ENCODE measurements around the gene ZNF740.

Gene ZNF740

GRCh38 chr12:53191885-53192530 lies 11.5 kb downstream of the ZNF740 start:
- TF ChIP-seq ZFX (IDR thresholded peaks at IDR 0.05) (no peak), CTCF (conservative IDR thresholded peaks at IDR 0.05) (no peak)
- H3K27ac ChIP-seq, result no peak overlapping the region

DNA sequence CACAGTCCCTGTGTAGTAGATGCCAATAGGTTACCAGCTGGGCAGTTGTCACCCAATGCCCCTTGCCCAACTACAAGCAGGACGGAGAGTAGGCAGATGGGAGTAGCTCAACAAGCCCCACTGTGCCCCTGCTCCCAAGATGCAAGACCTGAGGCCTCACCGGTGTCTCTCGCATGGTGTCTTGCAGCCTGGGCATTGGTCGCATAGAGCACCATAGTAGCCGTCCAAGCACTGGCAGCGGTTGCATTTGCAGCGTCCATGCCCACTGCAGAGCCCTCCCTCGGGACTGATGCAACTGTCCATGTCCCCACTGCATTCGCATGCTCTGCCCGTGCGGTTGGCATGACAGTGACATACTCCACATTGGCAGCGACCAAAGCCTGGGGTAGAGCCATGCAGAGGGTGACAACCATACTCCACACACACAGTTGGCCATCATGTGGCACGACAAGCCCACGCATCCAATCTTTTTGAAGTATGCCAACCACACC lies 12.1 kb downstream of the ZNF740 start:
- H3K27ac ChIP-seq, result no peak overlapping the region
- TF ChIP-seq ZFX (IDR thresholded peaks at IDR 0.05), result no peak
- no peak for TF ChIP-seq CTCF (conservative IDR thresholded peaks at IDR 0.05)

GRCh38 chr12:53193040-53193439 lies 12.5 kb downstream of the ZNF740 start:
- peak overlapping the region; percentile 30; the same call in 1 of the 2 replicates for H3K27ac ChIP-seq
- no peak for TF ChIP-seq CTCF (conservative IDR thresholded peaks at IDR 0.05)
- TF ChIP-seq ZFX (IDR thresholded peaks at IDR 0.05), result no peak

DNA sequence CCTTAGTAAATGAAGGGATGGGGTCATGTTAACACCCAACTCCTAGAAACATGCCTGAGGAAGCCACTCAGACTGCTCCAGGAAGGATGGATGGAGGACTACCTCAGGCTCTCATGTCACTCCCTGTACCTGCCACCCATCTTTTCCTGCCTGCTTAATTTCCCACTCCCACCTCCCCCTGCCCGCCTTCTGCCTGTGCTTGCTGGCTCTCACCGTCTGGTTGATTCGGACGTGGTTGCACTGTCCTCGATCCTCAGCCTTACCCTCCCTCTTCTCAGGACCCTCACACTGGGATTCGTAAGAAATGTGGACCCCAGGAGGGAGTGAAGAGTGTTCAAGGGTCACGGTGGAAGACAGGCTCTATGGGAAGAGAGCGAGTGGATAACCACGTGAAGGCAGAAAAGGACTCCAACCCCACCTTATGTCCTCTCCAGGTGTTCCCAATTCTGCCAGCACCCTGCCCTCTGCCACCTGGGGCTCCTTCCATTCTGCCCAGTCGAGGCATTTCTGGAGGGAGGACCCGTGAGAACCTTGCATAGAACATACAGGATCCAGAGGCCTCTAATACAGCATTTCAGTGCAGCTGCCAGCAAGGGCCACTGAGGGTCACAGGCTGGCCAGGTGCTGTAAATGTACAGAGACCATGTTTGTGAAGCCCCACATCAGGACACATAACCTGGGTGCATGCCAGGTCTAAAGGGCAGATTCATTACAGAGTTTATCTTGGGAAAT lies 13.6 kb downstream of the ZNF740 start:
- peak overlapping the region; percentile 30 for H3K27ac ChIP-seq
- TF ChIP-seq CTCF (conservative IDR thresholded peaks at IDR 0.05) (no peak), ZFX (IDR thresholded peaks at IDR 0.05) (no peak)

GRCh38 chr12:53194973-53195372 lies 14.5 kb downstream of the ZNF740 start:
- TF ChIP-seq CTCF (conservative IDR thresholded peaks at IDR 0.05) (no peak), ZFX (IDR thresholded peaks at IDR 0.05) (no peak)
- peak overlapping the region; percentile 39; the same call in 1 of the 2 replicates for H3K27ac ChIP-seq

DNA sequence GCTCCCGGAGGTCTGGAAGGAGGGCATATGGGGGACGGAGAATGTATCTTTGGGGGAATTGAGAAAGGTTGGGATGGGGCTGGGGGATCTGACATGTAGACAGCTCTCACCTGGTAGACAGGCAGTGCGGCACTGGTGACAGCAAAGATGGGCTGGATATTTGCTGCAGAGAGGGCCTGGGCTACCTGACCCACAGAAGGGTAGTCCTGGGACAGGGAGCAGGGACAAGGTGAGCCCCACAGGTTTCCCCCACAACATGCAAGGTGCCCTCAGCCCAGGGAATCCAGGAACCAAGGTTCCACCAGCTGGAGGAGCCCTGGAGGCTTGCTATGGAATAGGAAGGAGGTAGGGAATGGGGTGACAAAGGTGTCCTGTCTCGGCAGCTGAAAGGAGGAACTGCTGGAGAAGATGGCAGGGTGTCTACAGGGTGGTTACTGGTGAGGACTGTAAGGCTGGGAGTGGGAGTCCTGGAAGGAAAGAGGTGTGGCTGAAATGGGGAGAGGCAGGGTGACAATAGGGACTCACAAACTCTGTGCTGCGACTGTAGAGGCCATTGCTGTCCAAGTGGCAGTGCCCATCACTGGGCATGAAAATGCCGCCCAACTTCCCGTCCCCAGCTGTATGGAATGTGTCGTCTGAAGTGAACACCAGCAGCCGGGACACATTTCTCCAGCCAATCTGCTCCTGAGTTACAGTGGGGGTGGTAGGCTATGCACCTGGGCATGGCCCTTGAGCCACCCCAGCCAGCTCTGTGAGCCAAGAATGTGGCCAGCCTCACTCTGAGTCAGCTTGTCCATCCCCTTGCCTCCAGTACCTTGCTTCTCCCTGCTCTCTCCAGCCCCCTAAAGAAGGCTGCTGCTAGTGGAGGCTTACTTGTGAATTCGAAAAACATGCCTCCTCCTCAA lies 15.2 kb downstream of the ZNF740 start:
- peak overlapping the region; percentile 39; the same call in 1 of the 2 replicates for H3K27ac ChIP-seq
- no peak for TF ChIP-seq CTCF (conservative IDR thresholded peaks at IDR 0.05)
- TF ChIP-seq ZFX (IDR thresholded peaks at IDR 0.05), result no peak

Measured in C4-2B (cell line).